IMR-90 (cell line): Measurements from ENCODE around the gene NEUROG3.

Experiments used
- CEBPB ChIP-seq: IDR thresholded peaks from 2 replicates; pipeline ENCODE4 v1.6.1; 2012; ENCODE audit warnings: low read depth, low read length, improper control_type of control experiment
- CTCF ChIP-seq: conservative IDR thresholded peaks from 2 replicates; pipeline ENCODE4 v1.5.1; 2012; ENCODE audit warnings: mild to moderate bottlenecking, low read depth, low read length, improper control_type of control experiment
- RAD21 ChIP-seq: IDR thresholded peaks from 2 replicates; pipeline ENCODE4 v1.6.1; 2012; ENCODE audit warnings: low read length, improper control_type of control experiment

GRCh38 chr10:69620625-69621024 is 47.4 kb upstream of the NEUROG3 start:
- TF ChIP-seq CTCF (no peak), RAD21 (no peak), CEBPB (no peak)
